Stimulated activated CD4-positive, alpha-beta T cell treated with anti-CD3 and anti-CD28 coated beads, Interleukin-2, amount 100 ng/mL, for 24 hours (primary cell): ENCODE data around the gene THRAP3.
"Not testable (repeated sequence)": the region's sequence is repeated elsewhere in the genome, so short reads cannot be mapped to it uniquely, and the experiment has no call there.

ENCODE experiments used
- DNase-seq, 2 donors: peaks; one replicate each; pipeline ENCODE4 v3.0.0-alpha.2; 2020

Gene THRAP3

GRCh38 chr1:36251794-36252481 lies 27.7 kb downstream of the THRAP3 start:
- no peak for DNase-seq

GRCh38 chr1:36252482-36252824 lies 28.2 kb downstream of the THRAP3 start:
- not testable (repeated sequence) for DNase-seq

- DNase-seq, result no peak
These were observed 29.1 kb downstream of the THRAP3 start for GRCh38 chr1:36253161-36253862.

- DNase-seq, result no peak
These were observed 32.5 kb downstream of the THRAP3 start for GRCh38 chr1:36256558-36257374.

- peak in 1 of 2 donors; percentile 8 for DNase-seq
These were observed 33.1 kb downstream of the THRAP3 start for GRCh38 chr1:36257375-36257767.

- no peak for DNase-seq
These were observed 34.7 kb downstream of the THRAP3 start for GRCh38 chr1:36258960-36259344.

- DNase-seq, result no peak
These were observed 44.7 kb downstream of the THRAP3 start for GRCh38 chr1:36268981-36269380.

- DNase-seq, result no peak
These were observed 45.2 kb downstream of the THRAP3 start for GRCh38 chr1:36269408-36269838.

- DNase-seq, result no peak
These were observed 48.8 kb downstream of the THRAP3 start for GRCh38 chr1:36273024-36273423.

GRCh38 chr1:36274201-36274600 lies 50.0 kb downstream of the THRAP3 start:
- no peak for DNase-seq

- DNase-seq, result no peak
These were observed 52.4 kb downstream of the THRAP3 start for GRCh38 chr1:36276688-36277087.

- no peak for DNase-seq
These were observed 55.0 kb downstream of the THRAP3 start for GRCh38 chr1:36279110-36279788.

- no peak for DNase-seq
These were observed 55.6 kb downstream of the THRAP3 start for GRCh38 chr1:36279789-36280296.

GRCh38 chr1:36284061-36284460 lies 59.8 kb downstream of the THRAP3 start:
- no peak for DNase-seq

- no peak for DNase-seq
These were observed 60.3 kb downstream of the THRAP3 start for GRCh38 chr1:36284517-36284916.

GRCh38 chr1:36285443-36286101 lies 61.3 kb downstream of the THRAP3 start:
- peak; percentile 54 to 67 for DNase-seq

- DNase-seq, result no peak
These were observed 62.6 kb downstream of the THRAP3 start for GRCh38 chr1:36286802-36287201.

GRCh38 chr1:36287595-36287994 lies 63.4 kb downstream of the THRAP3 start:
- DNase-seq, result no peak

- DNase-seq, result no peak
These were observed 71.1 kb downstream of the THRAP3 start for GRCh38 chr1:36295390-36295789.

GRCh38 chr1:36297062-36297461 lies 72.8 kb downstream of the THRAP3 start:
- no peak for DNase-seq

GRCh38 chr1:36298640-36299039 lies 74.4 kb downstream of the THRAP3 start:
- no peak for DNase-seq

GRCh38 chr1:36300526-36300925 lies 76.3 kb downstream of the THRAP3 start:
- peak in 1 of 2 donors; percentile 38 for DNase-seq
